ENCODE data around the gene LRRC72.

DNA sequence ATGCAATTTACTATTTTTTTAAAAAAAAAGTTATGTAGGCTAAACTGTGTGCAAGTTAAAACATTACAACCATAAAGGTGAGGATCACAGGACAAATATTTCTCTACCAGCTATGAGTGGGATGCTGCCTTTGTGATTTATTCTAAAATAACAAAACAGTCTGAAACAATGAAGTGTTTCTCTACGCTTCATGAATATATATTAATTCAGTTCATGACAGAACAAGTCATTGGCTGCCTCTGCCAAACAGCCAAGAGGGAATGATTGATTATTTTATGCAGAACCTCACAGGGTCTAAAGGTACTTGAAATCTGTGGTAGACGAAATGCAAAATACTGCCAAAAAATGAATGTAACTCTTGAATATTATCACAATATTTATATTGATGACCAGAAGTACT lies 32.1 kb upstream of the LRRC72 start:
- TF ChIP-seq, protein P1, sequence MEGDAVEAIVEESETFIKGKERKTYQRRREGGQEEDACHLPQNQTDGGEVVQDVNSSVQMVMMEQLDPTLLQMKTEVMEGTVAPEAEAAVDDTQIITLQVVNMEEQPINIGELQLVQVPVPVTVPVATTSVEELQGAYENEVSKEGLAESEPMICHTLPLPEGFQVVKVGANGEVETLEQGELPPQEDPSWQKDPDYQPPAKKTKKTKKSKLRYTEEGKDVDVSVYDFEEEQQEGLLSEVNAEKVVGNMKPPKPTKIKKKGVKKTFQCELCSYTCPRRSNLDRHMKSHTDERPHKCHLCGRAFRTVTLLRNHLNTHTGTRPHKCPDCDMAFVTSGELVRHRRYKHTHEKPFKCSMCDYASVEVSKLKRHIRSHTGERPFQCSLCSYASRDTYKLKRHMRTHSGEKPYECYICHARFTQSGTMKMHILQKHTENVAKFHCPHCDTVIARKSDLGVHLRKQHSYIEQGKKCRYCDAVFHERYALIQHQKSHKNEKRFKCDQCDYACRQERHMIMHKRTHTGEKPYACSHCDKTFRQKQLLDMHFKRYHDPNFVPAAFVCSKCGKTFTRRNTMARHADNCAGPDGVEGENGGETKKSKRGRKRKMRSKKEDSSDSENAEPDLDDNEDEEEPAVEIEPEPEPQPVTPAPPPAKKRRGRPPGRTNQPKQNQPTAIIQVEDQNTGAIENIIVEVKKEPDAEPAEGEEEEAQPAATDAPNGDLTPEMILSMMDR (optimal IDR thresholded peaks at IDR 0.05 in 1 of 3, IDR thresholded peaks at IDR 0.05 in 1 of 3, conservative IDR thresholded peaks at IDR 0.05 in 1 of 3; ENCODE audit: extremely low read depth in 1 of 3, insufficient read depth in 2 of 3, low read length in 3 of 3) = no peak
- no peak for TF ChIP-seq EZH2 (IDR thresholded peaks at IDR 0.05; ENCODE audit: low read length)

All from keratinocyte (primary cell).